GM08714 (cell line): ENCODE results near the gene ADAM19.

ENCODE experiments used
- H3K4me3 ChIP-seq: fragments of 200-500 bp; sonication (Bioruptor generic); 2 replicates; pipeline ENCODE4 v1.5.1; 2014; ENCODE audit warnings: mild to moderate bottlenecking, low read length, inconsistent platforms
- ZNF274 ChIP-seq: IDR thresholded peaks from 2 replicates; pipeline ENCODE4 v1.6.1; 2012; ENCODE audit warnings: mild to moderate bottlenecking, low read depth, low read length

The ADAM19 gene, protein sequence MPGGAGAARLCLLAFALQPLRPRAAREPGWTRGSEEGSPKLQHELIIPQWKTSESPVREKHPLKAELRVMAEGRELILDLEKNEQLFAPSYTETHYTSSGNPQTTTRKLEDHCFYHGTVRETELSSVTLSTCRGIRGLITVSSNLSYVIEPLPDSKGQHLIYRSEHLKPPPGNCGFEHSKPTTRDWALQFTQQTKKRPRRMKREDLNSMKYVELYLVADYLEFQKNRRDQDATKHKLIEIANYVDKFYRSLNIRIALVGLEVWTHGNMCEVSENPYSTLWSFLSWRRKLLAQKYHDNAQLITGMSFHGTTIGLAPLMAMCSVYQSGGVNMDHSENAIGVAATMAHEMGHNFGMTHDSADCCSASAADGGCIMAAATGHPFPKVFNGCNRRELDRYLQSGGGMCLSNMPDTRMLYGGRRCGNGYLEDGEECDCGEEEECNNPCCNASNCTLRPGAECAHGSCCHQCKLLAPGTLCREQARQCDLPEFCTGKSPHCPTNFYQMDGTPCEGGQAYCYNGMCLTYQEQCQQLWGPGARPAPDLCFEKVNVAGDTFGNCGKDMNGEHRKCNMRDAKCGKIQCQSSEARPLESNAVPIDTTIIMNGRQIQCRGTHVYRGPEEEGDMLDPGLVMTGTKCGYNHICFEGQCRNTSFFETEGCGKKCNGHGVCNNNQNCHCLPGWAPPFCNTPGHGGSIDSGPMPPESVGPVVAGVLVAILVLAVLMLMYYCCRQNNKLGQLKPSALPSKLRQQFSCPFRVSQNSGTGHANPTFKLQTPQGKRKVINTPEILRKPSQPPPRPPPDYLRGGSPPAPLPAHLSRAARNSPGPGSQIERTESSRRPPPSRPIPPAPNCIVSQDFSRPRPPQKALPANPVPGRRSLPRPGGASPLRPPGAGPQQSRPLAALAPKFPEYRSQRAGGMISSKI

DNA sequence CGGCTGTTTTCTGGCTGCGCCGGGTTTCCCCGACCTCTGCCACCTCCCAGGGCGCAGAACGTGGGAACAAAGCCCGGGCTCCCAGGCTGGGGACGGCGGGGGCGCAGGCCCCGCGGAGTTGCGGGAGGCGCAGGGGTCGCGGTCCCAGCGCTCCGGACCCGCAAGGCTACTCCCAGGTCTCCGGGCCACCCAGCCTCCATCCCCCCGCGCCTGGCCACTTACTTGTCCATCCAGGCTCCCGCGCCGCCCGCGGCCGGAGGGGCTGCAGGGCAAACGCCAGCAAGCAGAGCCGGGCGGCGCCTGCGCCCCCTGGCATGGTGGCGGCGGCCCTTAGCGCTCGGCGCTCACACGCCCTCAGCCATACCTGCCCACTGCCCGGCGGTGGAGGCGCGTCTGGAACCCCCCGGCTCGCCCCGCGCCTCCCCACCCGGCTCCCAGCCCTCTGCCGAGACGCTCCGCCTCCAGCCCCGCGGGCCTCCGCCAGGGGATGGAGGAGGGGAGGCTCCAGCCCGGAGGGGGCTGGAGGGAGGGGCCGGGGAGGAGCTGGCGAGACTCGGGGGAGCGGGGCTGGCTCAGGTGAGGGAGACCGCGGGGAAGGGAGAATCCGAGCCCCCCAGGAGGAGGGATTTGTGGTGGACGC, at the start of gene ADAM19:
ADAM19 (minus strand) TSS at position 395 of the 640 bp plus-strand sequence; CDS start at position 316, 79 bp downstream.
- H3K4me3 ChIP-seq = peak within 1 kb of the TSS; percentile 75
- TF ChIP-seq ZNF274 = no peak

DNA sequence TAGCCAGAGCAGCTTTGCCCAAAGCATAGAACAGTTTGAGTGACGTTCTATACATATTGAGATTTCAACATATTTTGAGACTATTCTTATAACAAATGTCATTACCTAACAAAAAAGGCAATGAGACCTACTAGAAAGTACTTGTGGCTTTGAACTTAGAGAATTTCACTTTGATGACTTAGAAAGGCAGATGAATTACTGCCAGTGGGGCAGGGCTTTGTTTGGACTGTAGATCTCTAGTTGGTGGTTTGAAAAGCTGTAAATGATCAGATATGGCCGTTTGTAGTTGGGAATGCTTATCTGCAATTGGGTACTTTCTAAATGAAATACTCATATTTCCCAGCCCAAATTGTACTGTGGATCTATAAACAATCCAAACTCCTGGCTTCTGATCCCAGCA, 48.6 kb upstream of the ADAM19 start:
- no peak overlapping the region for H3K4me3 ChIP-seq
- no peak for TF ChIP-seq ZNF274

DNA sequence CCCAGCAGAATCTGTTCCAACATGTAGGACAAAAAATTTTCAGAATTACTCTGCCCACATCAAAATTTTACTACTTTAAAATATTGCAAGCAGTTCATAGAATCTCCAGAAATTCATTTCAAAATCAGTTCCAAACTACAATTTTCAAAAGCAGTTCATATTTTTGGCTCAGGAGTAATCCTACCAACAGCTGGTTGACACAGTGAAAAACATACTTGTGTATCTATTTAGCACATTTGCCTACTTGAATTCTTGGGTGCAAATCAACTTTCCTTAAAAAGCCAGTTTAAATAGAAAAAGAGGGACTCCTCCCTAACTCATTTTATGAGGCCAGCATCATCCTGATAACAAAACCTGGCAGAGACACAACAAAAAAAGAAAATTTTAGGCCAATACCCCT, 45.2 kb upstream of the ADAM19 start:
- TF ChIP-seq ZNF274 = no peak
- no peak overlapping the region for H3K4me3 ChIP-seq

DNA sequence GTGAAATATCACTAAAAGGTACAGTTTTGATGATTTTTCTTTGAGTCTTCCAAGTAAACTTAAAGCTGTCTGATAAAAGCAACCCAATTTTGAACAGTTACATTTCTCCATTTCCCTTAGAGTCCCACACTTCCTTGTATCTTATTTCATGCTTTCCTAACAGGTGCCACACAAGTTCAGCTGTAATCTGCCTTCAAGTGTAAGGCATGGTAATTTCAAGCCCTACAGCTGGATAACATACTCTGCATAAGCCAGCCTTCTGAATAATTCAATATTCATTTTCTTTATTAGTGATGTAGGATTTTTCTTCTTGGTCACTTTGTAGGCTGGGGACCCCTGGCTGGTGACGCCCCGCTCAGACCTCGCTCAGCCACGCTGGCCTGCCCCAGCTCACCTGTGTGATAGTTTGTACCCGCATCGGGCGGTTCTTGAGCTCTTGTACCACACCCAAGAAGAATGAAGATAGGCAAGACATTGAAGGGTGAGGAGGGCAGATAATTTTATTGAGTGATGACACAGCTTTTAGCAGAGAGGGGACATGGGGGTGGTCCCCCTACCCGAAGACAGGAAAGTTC, 42.7 kb upstream of the ADAM19 start:
- no peak for TF ChIP-seq ZNF274
- no peak overlapping the region for H3K4me3 ChIP-seq

DNA sequence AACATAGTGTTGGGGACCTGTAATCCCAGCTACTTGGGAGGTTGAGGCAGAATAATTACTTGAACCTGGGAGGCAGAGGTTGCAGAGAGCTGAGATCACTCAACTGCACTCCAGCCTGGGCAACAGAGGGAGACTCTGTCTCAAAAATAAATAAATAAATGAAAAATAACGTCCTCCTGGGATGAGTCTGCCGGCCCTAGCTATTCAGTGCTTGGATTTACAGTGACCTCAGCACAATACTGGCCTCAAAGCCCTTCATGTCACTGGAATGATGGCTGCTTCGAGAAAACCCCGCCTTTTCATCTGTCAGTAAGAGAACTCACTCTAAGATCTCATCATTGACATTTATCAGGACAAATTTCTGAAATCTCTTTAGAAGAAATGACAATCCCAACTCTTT, 41.2 kb upstream of the ADAM19 start:
- no peak overlapping the region for H3K4me3 ChIP-seq
- no peak for TF ChIP-seq ZNF274

DNA sequence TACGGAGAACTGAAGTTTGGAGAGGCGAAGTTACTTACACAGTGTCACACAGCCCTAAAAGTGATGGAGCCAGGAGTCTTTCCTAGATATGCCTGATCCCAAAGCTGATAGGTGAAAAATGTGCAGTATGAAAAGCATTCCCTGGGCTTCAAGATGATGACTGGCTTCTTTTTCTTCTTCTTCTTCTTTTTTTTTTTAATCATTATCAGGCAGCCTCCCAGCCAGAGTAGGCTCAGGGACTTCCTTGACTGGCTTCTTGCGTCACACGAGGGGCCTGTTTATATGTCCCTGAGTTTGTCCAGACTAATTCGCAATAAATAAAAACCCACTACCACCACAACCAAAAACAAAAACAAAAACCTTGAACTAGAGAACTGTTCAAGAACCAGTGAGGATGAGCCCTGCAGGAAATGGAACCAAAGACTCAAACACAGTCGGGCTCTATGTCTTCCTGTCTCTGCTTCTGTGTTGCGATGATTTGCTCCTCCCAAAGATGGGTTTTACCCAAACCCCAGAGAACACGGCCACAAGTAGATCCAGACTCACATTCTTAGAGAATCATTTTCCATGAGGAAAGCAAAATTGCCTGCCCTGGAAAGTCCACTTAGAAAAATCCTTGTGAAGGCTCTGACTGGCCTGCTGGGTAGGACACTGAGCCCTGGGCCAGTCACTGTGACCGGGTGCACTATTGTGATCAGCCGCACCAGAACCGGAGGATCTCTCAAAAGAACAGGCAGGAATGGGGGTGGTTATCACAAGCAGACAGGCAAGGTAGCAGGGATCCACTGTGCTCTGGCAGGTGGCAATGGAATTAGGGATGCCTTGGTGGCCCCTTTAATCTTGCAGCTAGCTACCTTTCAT, 38.0 kb upstream of the ADAM19 start:
- no peak overlapping the region for H3K4me3 ChIP-seq
- no peak for TF ChIP-seq ZNF274

DNA sequence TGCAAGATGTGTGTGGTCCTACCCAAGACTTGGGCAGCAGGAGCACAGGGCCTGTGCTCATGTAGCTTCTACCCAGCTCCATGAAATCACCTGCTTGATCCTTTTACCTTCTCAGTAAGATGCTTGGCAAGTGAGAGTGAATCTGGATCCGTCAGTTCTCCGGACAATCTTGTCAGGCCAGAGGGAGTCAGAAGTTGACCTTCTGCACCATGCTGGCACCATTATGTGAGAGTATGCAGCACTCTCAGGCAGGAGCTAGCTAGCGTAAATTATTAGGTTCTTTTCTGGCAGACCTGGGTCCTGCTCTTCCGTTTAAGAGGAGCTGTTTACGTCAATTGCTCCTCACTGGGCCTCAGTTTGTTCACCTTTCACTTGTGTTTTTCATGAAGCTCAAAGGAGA, 37.0 kb upstream of the ADAM19 start:
- no peak for TF ChIP-seq ZNF274
- H3K4me3 ChIP-seq = no peak overlapping the region

DNA sequence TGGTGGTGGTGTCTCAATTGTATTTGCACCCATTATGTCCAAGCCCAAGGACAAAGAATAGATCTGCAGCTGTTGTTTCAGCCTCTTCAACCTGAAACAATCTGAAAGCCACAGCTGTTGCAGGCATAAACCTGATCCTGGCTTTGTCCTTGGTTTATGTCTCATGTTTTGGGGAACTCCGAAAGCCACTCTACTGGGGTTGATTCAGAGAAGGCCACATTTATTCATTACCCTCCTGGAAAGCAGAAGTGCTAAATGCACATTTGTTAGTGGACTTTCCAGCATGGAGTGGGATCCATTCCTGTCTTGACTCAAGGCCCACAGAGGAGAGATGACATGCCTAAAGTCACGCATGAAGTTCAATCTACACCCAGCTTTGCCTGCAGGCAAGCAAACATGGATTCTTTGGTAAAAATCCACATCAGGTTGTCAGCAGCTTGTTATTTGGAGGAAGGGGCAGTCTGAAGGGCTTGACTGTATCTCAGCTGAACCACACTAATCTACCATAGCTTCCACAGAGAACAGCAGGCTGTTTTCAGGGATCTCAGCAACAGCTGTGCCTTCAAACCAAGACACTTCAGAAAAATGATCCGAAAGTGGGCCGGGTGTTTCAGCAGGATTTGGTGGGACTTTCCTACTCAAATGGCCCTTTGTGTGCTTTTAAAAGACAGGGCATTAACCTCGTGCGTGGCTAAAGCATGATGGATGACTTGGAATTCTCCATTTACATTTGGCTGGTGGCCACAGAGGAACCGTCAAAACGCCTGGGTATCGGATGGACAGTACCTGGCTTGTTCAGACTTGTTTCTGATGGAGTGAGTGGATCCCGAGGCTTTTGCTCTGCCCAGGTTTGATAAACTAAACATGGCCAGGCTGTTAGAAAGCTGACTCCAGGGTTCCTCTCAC, 36.2 kb upstream of the ADAM19 start:
- TF ChIP-seq ZNF274 = no peak

DNA sequence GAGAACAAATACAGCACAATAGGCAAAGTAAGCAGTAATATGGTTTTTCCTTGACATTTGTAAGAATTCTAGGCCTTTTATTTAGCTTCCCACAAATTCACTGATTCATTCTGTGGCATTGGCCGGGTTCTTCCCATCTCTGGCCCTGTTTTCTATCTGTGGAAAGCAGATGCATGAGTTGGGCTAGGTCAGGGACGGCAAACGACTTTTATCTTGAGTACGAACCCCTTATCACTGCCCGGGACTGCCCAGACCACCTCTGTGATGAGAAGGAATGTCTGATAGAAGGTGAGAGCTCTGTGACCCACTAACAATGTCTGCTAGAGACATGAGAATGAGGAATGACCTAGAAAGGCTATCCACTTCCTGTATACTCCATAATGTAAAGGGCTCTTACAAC, 35.4 kb upstream of the ADAM19 start:
- TF ChIP-seq ZNF274 = no peak

More for the DNA sequence above, 36.2 kb upstream of the ADAM19 start:
- no peak overlapping the region for H3K4me3 ChIP-seq

DNA sequence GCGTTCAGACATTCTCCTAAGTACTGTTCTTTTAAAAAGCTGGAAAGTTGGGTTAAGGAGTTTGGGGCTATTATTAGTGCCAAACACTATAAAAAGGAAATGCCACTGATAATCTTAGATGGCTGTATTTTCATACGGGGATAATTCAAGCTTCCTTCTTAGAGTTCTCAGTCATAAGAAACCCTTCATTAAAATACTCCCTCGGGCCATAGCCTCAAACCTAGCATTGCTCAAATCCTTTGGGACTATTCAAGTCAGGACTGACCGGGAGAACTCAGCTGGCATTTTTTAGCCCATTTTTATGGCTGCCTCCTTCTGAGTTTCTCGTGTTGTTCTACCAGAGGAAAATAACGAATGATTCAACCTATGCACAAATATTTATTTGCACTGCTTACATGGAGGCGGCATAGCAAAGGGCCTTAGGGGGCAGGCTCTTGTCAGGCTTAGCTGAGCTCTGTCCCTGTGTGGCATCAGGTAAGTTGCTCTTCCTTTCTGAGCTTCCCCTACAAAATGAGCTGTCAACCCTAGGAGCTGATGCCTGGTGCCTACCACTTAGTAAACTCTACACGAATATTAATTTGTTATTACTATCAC, 33.5 kb upstream of the ADAM19 start:
- no peak for TF ChIP-seq ZNF274
- no peak overlapping the region for H3K4me3 ChIP-seq

More for the DNA sequence above, 35.4 kb upstream of the ADAM19 start:
- H3K4me3 ChIP-seq = no peak overlapping the region

DNA sequence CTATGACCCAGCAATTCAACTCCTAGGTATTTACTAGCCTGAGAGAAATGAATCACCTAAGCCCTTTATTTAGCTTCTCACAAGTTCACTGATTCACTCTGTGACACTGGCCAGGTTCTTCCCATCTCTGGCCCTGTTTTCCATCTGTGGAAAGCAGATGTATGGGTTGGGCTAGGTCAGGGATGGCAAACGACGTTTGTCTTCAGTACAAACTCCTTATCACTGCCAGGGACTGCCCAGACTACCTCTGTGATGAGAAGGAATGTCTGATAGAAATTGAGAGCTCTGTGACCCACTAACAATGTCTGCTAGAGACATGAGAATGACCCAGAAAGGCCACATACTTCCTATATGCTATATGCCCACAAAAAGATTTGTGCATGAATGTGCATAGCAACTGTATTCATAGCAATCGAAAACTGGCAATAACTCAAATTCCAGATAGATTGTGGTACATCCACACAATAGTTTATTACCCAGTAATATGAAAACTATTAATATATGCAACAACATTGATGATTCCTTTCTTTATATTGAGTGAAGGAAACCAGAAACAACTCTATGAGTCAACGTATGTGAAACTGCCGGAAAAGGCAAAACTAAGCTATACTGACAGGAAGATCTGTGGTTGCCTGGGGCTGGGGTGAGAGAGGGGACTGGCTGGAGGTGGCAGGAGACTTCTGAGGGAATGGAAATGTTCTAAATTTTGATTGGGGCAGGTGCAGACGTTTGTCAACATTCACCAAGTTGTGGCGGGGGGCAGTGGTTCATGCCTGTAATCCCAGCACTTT, 32.0 kb upstream of the ADAM19 start:
- TF ChIP-seq ZNF274 = no peak
- no peak overlapping the region for H3K4me3 ChIP-seq

DNA sequence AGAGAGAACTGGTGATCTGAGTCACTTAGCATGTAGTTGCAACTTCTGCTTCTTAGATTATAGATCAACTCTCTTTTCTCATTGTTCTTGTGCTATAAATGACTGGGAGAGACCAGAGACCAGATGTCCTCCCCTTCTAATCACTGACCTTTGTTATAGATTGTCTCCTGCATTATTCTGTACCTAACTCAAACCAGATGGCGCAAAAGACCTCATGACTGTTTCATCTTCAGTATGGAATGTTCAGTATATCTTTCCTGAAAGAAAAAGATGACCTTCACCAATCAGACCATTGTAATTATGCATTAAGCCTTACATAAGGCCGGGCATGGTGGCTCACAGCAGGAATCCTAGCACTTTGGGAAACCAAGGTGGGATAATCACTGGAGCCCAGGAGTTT, 30.5 kb upstream of the ADAM19 start:
- TF ChIP-seq ZNF274 = no peak
- H3K4me3 ChIP-seq = no peak overlapping the region
